Measurements from ENCODE around the gene SLC28A2. TPM values are rescaled to one million over a fixed set of nuclear protein-coding genes. Genes with fewer than 3 reads are reported as not detected.

Gene SLC28A2
- total RNA-seq, 1 experiment from 2014 or later, result not detected

GRCh38 chr15:45203182-45203581 lies 48.9 kb upstream of the SLC28A2 start:
- no peak overlapping the region for H2BK120ac ChIP-seq (ENCODE audit: low read depth, low read length, poor library complexity, severe bottlenecking)
- no peak overlapping the region for H4K91ac ChIP-seq (ENCODE audit: insufficient read length, low read depth, low read length)
- no peak overlapping the region for H3K4me3 Mint-ChIP-seq
- no peak overlapping the region for H2AFZ ChIP-seq (ENCODE audit: low read length)
- H3K9me3 Mint-ChIP-seq, result peaks cover 0 to 6% of the 10 kb centered on the region in 2 experiments; a peak in 3 of 5 replicates
- no peak overlapping the region for H3K23ac ChIP-seq (ENCODE audit: insufficient read length, low read depth, low read length)
- H3K4me1 Mint-ChIP-seq, result peaks cover 8 to 10% of the 10 kb centered on the region in 2 experiments
- no peaks in the 10 kb centered on the region for H3K27me3 ChIP-seq (ENCODE audit: insufficient read depth, low read length)
- no peak overlapping the region for H2AK5ac ChIP-seq (ENCODE audit: insufficient read length, low read length)
- H3K4ac ChIP-seq (ENCODE audit: low read depth, low read length), result no peak overlapping the region
- no peaks in the 10 kb centered on the region for H3K9me3 ChIP-seq (ENCODE audit: control insufficient read depth, low read depth, low read length)
- H3K14ac ChIP-seq (ENCODE audit: insufficient read depth, low read length), result no peak overlapping the region
- H3K56ac ChIP-seq (ENCODE audit: insufficient read length, low read depth, low read length), result no peak overlapping the region
- no peaks in the 10 kb centered on the region for H3K79me2 ChIP-seq (ENCODE audit: insufficient read depth, low read length)
- no peak overlapping the region for H2BK12ac ChIP-seq (ENCODE audit: insufficient read length, low read depth, low read length)
- H4K8ac ChIP-seq (replicated peaks; ENCODE audit: insufficient read length, low read depth, low read length), result no peak overlapping the region
- WGBS (ENCODE audit: extremely low coverage, insufficient read length, low lambda C conversion rate), result no CpG with 5 or more reads among the region's 4 CpGs
- no peak overlapping the region for H2BK15ac ChIP-seq (ENCODE audit: low read depth, low read length)
- H3K18ac ChIP-seq (ENCODE audit: insufficient read length, low read depth, low read length), result no peak overlapping the region
- no peak for TF ChIP-seq CTCF (conservative IDR thresholded peaks at IDR 0.05)
- DNase-seq, result no peak
- peaks cover 14% of the 10 kb centered on the region for H3K23me2 ChIP-seq (ENCODE audit: insufficient read length, low read depth, low read length, poor library complexity, severe bottlenecking)
- H3K9ac ChIP-seq (ENCODE audit: extremely low read depth, insufficient read length, low read length), result no peak overlapping the region
- H3K27ac ChIP-seq (ENCODE audit: insufficient read length, low read depth, low read length), result no peak overlapping the region
- H3T11ph ChIP-seq (ENCODE audit: low read length), result no peak overlapping the region
- no peaks in the 10 kb centered on the region for H3K4me1 ChIP-seq (ENCODE audit: insufficient read depth, low read length)
- no peaks in the 10 kb centered on the region for H3K79me1 ChIP-seq (ENCODE audit: insufficient read depth, low read depth, low read length, poor library complexity, severe bottlenecking)
- H3K36me3 Mint-ChIP-seq (ENCODE audit: insufficient read depth in 1 of 3, low read depth in 3 of 3), result no peaks in the 10 kb centered on the region; a peak in 1 of 7 replicates
- no peaks in the 10 kb centered on the region for H4K20me1 ChIP-seq (ENCODE audit: control insufficient read depth, insufficient read depth, insufficient read length)
- H4K5ac ChIP-seq (ENCODE audit: insufficient read length, low read depth, low read length), result no peak overlapping the region
- no peak overlapping the region for H3K27ac Mint-ChIP-seq
- no peak overlapping the region for H2BK5ac ChIP-seq (ENCODE audit: insufficient read length, low read length)
- no peak overlapping the region for H3K4me2 ChIP-seq (ENCODE audit: insufficient read depth, insufficient read length, low read length)
- no peak overlapping the region for H2BK20ac ChIP-seq (ENCODE audit: low read depth, low read length, poor library complexity, severe bottlenecking)
- H3K27me3 Mint-ChIP-seq (ENCODE audit: low read depth), result peaks cover 17% of the 10 kb centered on the region

All from H9 (cell line).